ENCODE measurements around the gene M1AP. TPM values are rescaled to one million over a fixed set of nuclear protein-coding genes. Genes with fewer than 3 reads are reported as not detected.
"Not testable (repeated sequence)": the region's sequence is repeated elsewhere in the genome, so short reads cannot be mapped to it uniquely, and the experiment has no call there.

Gene M1AP
- total RNA-seq, 1 donor from 2014 or later: not detected

DNA sequence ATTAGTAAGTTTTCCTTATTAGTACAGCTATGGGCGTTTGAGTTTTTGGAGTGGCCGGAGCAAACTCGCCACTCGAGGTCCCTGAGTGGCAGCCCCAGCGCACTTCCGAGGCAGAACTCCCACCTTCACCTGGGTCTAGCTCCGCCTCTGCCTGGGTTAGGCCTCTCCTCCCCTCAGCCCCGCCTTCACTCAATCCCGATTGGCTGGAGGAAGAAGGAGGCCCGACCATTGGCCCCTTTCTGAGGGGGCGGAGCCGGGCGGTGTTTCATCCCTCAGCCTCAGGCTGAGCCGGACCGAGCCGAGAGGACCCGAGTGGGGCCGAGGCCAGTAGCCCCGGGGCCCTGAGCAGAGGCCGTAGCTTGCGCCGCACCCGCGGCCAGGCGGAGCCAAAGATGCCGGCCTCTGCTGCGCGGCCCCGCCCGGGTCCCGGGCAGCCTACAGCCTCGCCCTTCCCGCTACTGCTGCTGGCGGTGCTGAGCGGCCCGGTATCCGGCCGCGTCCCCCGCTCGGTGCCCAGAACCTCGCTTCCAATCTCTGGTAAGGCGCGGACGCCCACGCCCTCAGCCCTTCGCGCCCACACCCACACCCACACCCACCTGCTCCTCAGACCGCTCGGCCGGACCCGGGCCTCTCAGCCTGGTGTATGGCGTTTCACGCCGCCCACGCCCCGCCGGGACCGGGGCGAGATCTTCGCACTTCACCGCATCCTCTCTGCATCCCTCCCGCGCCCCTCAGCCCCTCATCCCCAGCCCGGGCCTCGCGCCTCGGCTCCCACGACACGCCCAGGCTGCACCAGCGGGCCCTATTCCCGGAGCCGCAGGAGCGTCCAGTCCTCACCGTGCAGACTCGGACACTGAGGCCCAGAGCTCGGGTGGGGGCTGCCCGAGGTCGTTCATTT, 6.1 kb upstream of the M1AP start, which contains the start of gene SEMA4F:
SEMA4F (plus strand) TSS at position 263 of the 898 bp plus-strand sequence; CDS start at position 393, 130 bp downstream.
- peak; percentile 98 for DNase-seq (ENCODE audit: low read depth)

DNA sequence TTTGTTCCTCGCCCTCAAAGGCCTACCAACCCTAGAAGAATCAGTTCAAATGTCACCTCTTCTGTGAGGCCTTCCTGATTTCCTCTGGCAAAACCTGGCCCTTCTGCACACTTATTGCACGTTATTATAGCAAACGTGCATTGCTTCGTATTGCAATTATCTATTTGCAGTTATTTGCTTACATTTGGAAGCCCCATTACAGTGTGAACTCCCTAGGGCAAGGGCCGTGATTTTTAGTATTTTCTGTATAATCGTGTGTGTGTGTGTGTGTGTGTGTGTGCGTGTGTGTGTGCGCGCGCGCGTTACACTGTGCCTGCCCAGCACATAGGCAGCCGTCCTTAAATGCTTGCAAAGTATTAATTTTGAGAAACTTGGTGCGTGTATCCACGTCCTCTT, 5.5 kb upstream of the M1AP start:
- no peak for DNase-seq (ENCODE audit: low read depth)

DNA sequence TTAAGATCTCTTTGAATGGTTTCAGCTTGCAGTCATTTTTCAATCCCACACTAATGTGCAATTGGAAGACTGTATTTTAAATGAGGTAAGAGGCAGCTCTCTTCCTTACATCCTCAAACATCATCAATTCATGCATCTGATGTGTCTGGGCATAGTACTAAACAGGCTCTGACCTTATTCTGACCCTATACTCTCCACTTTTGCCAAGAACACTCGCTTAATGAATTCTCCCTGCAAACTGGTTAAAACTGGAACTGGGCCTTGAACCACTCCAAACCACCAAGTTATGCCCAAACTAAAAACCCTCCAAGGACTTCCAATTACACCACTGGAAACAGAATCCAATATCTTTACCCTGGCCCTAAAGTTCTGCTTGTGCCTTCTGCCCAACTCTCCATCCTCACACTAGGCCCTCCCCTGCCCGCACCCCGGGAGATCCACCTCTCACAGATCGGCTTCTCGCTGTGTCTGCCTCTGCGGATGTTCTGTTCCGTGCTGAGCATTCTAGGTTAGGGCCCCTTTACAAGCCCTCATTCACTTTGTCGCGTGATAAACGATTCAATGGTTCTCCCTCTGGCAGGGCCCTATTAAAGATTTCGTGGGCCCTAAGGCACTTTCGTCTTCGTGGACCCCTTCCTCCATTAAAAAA, 1.2 kb downstream of the M1AP start:
- no peak for DNase-seq (ENCODE audit: low read depth)

DNA sequence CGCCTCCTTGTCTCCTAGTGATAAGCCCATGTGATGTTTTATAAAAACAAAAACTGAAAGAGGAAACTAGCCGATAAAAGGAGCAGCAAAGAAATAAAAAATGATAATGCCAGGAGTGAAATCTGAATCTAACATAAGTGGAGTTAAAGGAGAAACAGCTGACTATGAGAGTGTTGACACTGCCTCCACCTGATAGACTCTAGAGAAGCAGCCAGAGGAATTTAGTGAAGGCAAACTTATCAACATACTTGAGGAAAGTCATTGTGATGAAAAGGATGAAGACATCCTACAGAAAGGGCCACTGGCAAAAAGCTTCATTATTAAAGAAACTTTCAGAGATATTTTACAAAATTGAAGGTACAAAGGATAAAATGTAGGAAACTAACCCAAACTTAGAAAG, 1.9 kb downstream of the M1AP start:
- no peak for DNase-seq (ENCODE audit: low read depth)

DNA sequence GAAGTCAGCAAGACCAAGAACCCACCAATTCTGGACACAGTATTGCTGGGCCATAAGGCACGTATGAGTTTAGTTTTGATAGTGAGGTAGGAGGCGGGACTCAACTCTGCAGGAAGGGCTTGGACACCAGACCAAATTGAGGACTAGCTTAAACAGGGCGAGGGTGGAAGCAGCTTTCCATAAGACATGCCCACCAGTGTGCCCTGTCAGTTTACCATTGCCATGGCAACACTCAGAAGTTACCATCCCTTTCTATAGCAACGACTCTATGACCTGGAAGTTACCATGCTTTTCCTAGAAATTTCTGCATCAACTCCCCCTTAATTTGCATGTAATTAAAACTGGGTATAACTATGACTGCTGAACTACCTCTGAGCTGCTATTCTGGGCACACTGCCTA, 2.8 kb downstream of the M1AP start:
- no peak for DNase-seq (ENCODE audit: low read depth)

DNA sequence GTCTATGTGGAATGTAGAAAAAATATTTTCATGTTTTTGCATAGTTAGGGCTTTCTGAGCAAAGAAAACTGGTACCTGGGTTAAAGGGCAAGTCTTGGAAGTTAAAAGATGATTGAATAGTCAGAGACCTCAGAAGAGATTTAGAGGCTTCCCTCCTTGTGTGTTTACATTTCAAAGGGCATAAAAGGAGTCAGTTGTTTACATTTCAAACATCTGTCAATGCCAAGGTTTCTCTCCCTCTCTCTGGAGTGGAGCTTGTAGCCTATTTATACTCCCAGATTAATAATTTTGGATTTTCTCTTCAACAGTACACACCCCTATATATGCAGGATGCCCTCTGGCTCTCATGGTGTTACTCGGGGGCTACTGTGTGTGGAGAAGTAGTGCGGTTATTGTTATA, 8.6 kb downstream of the M1AP start:
- DNase-seq (ENCODE audit: low read depth): no peak

DNA sequence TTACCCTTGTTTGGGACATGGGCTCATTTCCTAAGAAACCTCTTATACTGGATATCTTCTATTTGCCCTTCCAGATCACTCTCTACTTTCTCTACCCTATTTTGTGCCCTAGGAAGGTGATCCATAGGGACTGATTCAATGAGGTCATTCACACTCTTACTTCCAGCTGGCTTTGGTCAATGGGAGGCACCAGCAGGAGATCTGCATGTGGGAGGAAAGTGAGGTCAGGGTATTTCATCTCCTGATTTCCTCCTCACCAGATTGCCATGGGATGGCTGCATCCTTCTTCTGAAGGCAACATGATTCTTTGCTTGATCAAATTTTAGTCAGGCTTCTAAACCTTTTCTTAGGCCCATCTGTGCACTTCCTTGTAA, 15.2 kb downstream of the M1AP start:
- no peak for DNase-seq (ENCODE audit: low read depth)

DNA sequence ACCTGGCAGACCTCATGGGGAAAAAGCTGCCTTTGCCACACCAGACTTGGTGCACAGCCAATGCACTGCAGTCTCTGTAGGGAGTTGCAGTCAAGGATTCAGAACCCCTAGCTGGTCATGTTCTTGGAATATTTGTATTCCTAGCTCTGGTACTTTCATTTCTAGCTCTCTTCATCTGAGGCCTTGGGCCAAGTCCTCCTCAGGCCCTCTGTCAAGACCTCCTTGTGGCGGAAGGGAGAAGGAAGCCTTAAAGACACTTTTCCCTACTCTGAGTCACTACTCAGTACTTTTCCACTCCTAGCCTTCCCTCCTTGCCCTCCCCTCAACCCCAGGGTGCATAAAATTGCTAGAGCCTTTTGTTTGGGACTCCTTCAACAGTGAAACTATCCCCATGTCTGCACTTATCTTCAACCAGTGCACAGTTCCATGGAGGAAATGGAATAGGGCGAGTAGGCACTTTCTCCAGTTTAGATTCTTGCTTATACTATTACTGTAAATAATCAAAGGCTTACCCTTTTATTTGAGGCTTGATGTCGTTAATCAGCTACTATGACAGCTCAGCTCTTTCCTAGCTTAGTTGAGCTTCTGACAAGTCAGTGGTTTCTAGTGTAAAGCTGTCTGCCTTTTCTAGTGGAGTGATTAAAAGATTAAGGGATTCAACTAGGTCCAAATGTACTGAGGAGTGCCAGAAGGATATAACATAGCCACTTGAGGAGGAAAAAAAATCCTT, 15.8 kb downstream of the M1AP start:
- peak; percentile 9 for DNase-seq (ENCODE audit: low read depth)

DNA sequence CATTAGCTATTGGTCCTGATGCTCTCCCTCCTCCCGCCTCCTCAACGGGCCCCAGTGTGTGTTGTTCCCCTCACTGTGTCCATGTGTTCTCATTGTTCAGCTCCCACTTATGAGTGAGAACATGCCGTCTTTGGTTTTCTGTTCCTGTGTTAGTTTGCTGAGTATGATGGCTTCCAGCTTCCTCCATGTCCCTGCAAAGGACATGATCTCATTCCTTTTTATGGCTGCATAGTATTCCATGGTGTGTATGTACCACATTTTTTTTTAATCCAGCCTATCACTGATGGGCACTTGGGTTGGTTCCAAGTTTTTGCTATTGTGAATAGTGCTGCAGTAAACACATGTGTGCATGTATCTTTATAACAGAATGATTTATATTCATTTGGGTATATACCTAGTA, 17.7 kb downstream of the M1AP start:
- DNase-seq (ENCODE audit: low read depth): not testable (repeated sequence)

DNA sequence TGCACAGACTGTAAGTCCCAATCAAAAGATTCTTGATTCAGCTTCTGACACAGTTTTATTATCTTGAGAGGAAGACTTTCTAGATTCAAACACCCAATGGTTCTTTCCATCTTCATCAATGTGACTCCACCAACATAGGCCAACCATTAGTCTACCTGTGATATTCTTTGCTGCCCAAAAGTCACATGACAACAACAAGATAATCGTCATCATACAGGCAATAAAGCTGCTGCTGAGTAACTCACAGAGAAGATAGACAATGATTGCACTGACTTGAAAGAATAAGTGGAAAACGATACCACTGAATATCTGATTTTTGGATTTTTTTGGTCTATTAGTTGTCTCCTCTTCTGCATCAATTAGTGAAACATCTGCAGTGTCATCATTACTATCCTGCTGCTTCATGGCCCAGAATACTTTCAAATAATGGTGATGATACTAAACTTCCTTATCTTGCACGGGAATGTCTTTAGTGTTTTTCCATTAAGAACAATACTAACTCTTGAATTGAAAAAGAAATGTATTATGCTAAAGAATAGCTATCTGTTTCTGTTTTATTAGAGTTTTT, 19.5 kb downstream of the M1AP start:
- no peak for DNase-seq (ENCODE audit: low read depth)

DNA sequence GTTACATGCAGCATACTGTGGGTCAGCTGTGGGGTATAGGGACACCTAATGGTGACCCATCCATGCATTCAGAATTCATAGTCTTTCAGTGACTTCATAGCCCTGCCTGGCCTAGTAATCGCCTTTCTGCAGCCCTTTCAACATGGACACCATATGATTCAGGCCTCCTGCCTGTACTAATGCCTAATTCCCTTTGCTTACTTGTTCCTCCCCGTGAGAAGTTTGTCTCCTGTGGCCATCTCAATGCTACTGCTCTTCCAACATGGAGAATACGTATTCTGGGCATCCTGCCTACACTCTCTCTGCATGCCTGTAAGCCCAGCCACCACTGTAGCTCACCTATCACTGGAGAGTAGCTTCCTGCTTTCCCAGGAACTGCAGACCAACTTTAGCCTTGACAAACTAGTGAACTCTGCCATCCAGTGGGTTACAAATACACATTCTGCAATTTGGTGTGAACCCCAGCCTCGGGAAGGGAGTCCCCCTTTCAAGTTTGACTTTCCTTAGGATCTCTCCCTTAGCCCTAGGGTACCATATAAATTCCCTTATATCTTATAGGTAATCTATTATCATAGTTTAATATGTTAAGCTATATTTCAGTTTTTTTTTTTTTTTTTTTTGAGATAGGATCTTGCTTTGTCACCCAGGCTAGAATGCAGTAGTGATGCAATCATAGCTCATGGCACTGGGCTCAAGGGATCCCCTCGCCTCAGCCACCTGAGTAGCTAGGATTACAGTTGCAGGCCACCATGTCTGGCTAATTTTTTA, 22.3 kb downstream of the M1AP start:
- no peak for DNase-seq (ENCODE audit: low read depth)

DNA sequence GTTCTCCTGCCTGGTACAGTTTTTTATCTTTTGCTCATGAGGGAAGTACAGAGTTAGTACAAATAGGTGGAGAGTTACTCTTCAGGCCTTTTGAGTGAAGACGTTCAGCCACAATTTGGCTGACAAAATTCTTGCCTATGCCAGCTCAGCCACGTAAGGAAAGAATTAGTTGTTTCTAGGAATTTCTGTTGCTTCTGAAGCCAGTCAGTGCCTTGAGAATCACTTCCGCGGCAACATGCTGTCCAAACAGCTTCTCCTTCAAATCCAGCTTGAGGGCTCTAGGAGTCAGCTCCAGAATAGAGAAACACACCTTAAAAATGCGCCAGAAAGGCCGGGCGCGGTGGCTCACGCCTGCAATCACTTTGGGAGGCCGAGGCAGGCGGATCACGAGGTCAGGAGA, 27.5 kb downstream of the M1AP start:
- no peak for DNase-seq (ENCODE audit: low read depth)

DNA sequence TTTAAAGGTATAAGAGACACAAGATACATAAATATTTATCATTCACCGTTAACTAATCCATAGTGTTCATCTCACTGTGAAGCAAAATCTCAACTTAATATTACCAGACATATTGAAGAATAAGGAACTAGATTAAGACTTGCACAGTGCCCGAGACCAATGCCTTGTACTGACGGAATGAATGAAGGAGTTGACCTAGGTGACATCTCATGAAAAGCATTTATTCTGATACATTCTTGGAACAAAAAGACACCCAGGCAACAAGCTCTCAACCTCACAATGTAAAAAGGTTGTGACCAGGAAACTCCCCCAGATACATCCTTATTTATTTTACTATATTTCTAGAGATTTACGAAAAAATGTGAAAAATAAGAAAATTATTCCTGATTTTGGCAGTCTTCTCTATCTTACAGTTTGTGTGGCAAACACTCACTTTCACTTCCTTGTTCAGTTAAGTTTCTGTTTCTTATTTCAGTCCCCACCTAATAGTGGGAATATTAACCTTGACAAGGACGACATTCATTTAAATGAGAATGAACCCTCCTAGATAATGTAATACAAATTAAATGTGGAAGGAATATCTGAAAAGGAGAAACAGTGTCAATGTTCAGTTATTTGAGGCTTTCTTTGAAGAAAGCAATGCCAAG, 28.4 kb downstream of the M1AP start:
- DNase-seq (ENCODE audit: low read depth): no peak

DNA sequence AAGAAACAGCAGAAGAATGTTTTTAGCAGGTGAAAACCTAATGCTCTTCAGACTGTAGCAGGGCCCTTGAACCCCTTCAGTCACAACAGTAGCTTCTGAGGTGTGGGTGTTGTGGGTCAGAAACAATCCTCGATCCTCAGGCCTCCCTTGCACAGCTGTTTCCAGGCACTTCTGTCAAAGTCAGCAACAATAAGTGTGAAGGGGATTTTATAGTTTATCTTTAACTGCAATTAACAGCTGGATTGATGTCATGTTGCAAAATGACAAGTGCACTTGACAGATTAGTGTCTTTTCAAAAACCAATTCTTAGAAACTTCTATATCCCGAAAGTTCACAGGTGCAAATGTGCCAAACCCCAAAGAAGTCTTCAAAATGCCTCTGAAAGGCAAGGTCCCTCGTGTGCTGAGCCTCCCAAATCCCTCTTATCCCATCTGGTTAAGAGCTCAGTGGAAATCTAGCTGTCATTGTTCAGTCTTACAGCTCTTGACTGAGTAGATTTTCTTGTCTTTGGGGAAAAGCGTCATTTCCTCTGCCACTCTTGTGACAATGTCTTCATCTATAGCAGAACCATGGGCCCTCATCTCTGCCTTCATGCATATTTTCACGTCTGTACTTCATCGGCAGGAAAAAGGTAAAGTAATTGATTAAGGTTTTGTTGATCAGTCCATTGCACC, 29.6 kb downstream of the M1AP start:
- DNase-seq (ENCODE audit: low read depth): no peak

DNA sequence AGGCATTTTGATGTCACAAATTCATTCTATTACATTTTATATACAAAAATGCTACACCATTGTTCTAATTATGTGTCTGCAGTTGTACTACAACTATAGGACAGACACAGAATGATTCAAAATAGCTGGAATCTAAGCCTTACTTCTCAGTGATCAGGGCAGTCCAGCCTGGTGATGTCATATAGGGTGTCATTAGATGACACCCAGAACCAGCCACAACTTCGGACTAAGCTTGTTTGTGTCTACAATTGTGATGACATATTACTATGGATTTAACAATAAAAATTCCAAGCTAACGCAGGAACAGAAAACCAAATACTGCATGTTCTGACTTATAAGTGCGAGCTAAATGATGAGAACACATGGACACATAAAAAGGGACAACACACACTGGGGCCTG, 31.0 kb downstream of the M1AP start:
- DNase-seq (ENCODE audit: low read depth): no peak

DNA sequence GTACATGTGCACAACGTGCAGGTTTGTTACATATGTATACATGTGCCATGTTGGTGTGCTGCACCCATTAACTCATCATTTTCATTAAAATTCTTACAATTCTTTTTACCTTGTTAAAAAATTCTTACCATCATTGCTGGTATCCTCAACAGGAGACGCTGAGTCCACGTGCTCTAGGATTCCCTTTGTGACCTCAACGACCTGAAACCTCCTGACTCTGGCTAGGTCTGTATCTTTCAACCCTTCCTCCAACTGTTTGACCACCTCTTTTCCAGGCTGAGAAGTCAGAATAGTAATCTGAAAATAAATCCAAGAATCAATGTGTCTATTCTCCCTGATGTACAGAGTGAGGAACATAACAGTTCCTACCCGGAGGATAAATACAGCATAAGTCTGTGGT, 41.2 kb downstream of the M1AP start:
- no peak for DNase-seq (ENCODE audit: low read depth)

DNA sequence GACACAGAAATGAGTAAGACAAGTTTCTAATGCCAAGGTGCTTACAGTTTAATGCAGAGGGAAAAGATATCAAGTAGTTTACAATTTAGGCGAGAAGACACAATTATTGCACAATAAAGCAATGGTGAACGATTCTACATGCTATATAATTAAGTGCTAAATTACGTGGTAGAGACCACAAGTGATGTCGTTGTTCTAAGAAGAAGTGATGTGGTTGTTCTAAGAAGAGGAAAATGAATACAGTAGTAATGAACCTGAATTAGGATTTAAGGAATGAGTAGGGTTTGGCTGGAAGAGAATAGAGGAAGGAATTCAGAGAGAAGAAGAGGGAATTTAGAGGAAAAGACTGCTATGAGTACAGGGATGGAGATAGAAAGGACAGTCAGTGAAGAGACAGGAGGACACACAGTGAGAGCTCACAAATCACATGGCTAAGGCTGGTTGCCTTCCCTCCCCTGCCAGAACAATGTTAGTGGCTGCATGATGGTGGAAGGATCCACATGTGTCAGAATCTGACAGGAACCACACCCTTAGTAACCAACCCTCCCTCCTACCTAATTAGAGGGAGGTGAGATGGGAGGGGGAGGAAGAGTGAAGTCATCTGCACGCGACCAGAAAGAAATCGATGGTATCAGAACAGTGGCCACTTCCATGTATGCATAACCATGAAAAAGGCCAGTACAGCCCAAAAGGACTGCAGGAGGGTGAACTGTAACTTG, 44.7 kb downstream of the M1AP start:
- no peak for DNase-seq (ENCODE audit: low read depth)

DNA sequence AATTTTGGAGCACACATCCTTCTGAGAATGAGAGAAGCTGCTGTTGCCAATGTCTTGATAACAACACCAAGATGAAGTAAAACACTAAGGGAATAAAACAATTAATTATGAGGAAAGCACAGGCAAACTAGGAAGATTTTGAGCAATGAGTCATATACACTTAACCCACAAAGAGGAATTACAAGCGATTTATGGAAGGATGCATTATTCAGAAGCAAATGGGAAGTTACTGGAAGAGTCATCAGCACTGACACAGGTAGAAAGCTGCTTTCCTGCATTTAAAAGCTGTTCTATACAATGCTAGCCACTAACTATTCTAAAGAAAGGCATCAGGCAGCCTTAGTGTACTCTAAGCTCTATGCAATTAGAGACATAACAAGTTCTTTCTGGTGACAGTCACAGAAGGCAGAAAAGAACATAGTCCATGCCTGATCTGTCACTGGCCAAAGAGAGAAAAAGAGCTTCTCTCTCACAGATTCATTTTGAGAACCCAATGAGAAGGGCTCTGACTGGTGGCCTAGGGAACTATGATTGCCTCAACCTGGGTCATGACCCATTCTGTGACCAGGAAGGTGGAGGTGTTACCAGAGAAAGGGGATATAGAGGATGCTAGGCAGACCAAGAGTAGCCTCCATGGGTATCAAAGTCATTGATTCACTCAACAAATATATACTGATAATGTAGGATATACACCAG, 45.4 kb downstream of the M1AP start:
- DNase-seq (ENCODE audit: low read depth): peak; percentile 3

DNA sequence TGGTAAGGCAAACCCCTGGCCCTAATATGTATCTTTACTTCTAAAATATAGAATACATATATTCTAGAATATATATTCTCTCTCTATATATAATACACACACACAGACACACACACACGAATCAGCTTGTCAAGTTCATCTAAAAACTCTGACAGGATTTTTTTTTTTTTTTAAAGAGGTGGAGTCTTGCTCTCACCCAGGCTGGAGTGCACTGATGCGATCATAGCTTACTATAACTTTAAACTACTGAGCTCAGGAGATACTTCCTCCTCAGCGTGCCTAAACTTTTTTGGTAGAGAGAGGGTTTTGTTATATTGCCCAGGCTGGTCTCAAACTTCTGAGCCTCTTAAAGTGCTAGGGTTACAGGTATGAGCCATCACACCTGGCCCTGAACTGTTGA, 48.5 kb downstream of the M1AP start:
- no peak for DNase-seq (ENCODE audit: low read depth)

Measured in myocyte (in vitro differentiated cells).